GM23338 (cell line): Measurements from ENCODE around the gene SLC4A4.

Source experiments
- CREB1 ChIP-seq: fragments of 250-450 bp; sonication (Bioruptor Pico); IDR thresholded peaks from 2 replicates; pipeline ENCODE4 v1.5.0; 2020; ENCODE audit warnings: low read depth, mild to moderate bottlenecking, moderate library complexity
- CTCF ChIP-seq, 2 experiments: fragments of 200-600 bp in 1 of 2; sonication (generic) in 1 of 2; conservative IDR thresholded peaks; 2 replicates each; pipeline versions ENCODE4 v1.5.1 to v1.6.1; 2016 to 2017; ENCODE audit warnings: antibody characterized with exemption in 2 of 2, low read depth in 2 of 2, mild to moderate bottlenecking in 2 of 2, moderate library complexity in 1 of 2
- ETS1 ChIP-seq: IDR thresholded peaks from 2 replicates; pipeline ENCODE4 v1.6.1; 2016; ENCODE audit warnings: antibody characterized with exemption
- EZH2 ChIP-seq: fragments of 200-600 bp; sonication (generic); IDR thresholded peaks from one replicate; pipeline ENCODE4 v1.8.0; 2017; ENCODE audit warnings: antibody characterized with exemption, mild to moderate bottlenecking, low read depth; ENCODE audit not compliant: unreplicated experiment
- EZH2phosphoT487 ChIP-seq: fragments of 200-600 bp; sonication (generic); IDR thresholded peaks from one replicate; pipeline ENCODE4 v1.8.1; 2018; ENCODE audit warnings: antibody characterized with exemption; ENCODE audit not compliant: unreplicated experiment
- JUNB ChIP-seq: IDR thresholded peaks from one replicate; pipeline ENCODE4 v1.6.1; 2016; ENCODE audit warnings: antibody characterized with exemption; ENCODE audit not compliant: unreplicated experiment
- NANOG ChIP-seq: IDR thresholded peaks from 2 replicates; pipeline ENCODE4 v1.6.1; 2016; ENCODE audit warnings: antibody characterized with exemption, borderline replicate concordance
- POLR2AphosphoS5 ChIP-seq: IDR thresholded peaks from 2 replicates; pipeline ENCODE4 v1.6.1; 2016; ENCODE audit warnings: antibody characterized with exemption, low read depth
- STAT1 ChIP-seq: IDR thresholded peaks from one replicate; pipeline ENCODE4 v1.6.1; 2016; ENCODE audit warnings: antibody characterized with exemption; ENCODE audit not compliant: unreplicated experiment
- ZNF114 ChIP-seq: fragments of 250-450 bp; sonication (Bioruptor Pico); IDR thresholded peaks from 2 replicates; pipeline ENCODE4 v1.5.0; 2020; ENCODE audit warnings: mild to moderate bottlenecking, moderate library complexity
- ZNF331 ChIP-seq: fragments of 250-450 bp; sonication (Bioruptor Pico); IDR thresholded peaks from 2 replicates; pipeline ENCODE4 v1.5.0; 2020; ENCODE audit warnings: low read depth, mild to moderate bottlenecking, moderate library complexity
- TF ChIP-seq, protein P1 (sequence below): IDR thresholded peaks from one replicate; pipeline ENCODE4 v1.6.1; 2018; ENCODE audit warnings: antibody characterized with exemption; ENCODE audit not compliant: unreplicated experiment
- TF ChIP-seq, protein P2 (sequence below): fragments of 250-450 bp; sonication (Bioruptor Pico); IDR thresholded peaks from 2 replicates; pipeline ENCODE4 v1.5.0; 2020; ENCODE audit warnings: mild to moderate bottlenecking, moderate library complexity

GRCh38 chr4:71380788-71381187, 42.0 kb downstream of the SLC4A4 start:
- no peak for TF ChIP-seq EZH2
- no peak for TF ChIP-seq CREB1 (CRISPR knock-in tag)
- TF ChIP-seq CTCF (conservative IDR thresholded peaks at IDR 0.05; ENCODE audit: low read depth in 2 of 2): no peak
- TF ChIP-seq POLR2AphosphoS5: no peak
- TF ChIP-seq JUNB: no peak
- TF ChIP-seq, protein P1, sequence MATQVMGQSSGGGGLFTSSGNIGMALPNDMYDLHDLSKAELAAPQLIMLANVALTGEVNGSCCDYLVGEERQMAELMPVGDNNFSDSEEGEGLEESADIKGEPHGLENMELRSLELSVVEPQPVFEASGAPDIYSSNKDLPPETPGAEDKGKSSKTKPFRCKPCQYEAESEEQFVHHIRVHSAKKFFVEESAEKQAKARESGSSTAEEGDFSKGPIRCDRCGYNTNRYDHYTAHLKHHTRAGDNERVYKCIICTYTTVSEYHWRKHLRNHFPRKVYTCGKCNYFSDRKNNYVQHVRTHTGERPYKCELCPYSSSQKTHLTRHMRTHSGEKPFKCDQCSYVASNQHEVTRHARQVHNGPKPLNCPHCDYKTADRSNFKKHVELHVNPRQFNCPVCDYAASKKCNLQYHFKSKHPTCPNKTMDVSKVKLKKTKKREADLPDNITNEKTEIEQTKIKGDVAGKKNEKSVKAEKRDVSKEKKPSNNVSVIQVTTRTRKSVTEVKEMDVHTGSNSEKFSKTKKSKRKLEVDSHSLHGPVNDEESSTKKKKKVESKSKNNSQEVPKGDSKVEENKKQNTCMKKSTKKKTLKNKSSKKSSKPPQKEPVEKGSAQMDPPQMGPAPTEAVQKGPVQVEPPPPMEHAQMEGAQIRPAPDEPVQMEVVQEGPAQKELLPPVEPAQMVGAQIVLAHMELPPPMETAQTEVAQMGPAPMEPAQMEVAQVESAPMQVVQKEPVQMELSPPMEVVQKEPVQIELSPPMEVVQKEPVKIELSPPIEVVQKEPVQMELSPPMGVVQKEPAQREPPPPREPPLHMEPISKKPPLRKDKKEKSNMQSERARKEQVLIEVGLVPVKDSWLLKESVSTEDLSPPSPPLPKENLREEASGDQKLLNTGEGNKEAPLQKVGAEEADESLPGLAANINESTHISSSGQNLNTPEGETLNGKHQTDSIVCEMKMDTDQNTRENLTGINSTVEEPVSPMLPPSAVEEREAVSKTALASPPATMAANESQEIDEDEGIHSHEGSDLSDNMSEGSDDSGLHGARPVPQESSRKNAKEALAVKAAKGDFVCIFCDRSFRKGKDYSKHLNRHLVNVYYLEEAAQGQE: no peak
- TF ChIP-seq STAT1: no peak
- no peak for TF ChIP-seq ETS1
- no peak for TF ChIP-seq EZH2phosphoT487
- no peak for TF ChIP-seq NANOG
- TF ChIP-seq ZNF114 (CRISPR knock-in tag): no peak
- TF ChIP-seq ZNF331 (CRISPR knock-in tag): no peak
- TF ChIP-seq, protein P2, sequence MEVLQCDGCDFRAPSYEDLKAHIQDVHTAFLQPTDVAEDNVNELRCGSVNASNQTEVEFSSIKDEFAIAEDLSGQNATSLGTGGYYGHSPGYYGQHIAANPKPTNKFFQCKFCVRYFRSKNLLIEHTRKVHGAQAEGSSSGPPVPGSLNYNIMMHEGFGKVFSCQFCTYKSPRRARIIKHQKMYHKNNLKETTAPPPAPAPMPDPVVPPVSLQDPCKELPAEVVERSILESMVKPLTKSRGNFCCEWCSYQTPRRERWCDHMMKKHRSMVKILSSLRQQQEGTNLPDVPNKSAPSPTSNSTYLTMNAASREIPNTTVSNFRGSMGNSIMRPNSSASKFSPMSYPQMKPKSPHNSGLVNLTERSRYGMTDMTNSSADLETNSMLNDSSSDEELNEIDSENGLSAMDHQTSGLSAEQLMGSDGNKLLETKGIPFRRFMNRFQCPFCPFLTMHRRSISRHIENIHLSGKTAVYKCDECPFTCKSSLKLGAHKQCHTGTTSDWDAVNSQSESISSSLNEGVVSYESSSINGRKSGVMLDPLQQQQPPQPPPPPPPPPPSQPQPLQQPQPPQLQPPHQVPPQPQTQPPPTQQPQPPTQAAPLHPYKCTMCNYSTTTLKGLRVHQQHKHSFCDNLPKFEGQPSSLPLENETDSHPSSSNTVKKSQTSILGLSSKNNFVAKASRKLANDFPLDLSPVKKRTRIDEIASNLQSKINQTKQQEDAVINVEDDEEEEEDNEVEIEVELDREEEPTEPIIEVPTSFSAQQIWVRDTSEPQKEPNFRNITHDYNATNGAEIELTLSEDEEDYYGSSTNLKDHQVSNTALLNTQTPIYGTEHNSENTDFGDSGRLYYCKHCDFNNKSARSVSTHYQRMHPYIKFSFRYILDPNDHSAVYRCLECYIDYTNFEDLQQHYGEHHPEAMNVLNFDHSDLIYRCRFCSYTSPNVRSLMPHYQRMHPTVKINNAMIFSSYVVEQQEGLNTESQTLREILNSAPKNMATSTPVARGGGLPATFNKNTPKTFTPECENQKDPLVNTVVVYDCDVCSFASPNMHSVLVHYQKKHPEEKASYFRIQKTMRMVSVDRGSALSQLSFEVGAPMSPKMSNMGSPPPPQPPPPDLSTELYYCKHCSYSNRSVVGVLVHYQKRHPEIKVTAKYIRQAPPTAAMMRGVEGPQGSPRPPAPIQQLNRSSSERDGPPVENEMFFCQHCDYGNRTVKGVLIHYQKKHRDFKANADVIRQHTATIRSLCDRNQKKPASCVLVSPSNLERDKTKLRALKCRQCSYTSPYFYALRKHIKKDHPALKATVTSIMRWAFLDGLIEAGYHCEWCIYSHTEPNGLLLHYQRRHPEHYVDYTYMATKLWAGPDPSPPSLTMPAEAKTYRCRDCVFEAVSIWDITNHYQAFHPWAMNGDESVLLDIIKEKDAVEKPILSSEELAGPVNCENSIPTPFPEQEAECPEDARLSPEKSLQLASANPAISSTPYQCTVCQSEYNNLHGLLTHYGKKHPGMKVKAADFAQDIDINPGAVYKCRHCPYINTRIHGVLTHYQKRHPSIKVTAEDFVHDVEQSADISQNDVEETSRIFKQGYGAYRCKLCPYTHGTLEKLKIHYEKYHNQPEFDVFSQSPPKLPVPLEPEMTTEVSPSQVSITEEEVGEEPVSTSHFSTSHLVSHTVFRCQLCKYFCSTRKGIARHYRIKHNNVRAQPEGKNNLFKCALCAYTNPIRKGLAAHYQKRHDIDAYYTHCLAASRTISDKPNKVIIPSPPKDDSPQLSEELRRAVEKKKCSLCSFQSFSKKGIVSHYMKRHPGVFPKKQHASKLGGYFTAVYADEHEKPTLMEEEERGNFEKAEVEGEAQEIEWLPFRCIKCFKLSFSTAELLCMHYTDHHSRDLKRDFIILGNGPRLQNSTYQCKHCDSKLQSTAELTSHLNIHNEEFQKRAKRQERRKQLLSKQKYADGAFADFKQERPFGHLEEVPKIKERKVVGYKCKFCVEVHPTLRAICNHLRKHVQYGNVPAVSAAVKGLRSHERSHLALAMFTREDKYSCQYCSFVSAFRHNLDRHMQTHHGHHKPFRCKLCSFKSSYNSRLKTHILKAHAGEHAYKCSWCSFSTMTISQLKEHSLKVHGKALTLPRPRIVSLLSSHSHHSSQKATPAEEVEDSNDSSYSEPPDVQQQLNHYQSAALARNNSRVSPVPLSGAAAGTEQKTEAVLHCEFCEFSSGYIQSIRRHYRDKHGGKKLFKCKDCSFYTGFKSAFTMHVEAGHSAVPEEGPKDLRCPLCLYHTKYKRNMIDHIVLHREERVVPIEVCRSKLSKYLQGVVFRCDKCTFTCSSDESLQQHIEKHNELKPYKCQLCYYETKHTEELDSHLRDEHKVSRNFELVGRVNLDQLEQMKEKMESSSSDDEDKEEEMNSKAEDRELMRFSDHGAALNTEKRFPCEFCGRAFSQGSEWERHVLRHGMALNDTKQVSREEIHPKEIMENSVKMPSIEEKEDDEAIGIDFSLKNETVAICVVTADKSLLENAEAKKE (CRISPR knock-in tag): no peak
